Measurements from ENCODE around the gene SOX15. TPM values are rescaled to one million over a fixed set of nuclear protein-coding genes. Genes with fewer than 3 reads are reported as not detected.

SOX15 gene
- total and polyA plus RNA-seq, 2 of the 4 experiments (the other 2 are of a cell fraction), result 0.18 to 0.62 TPM

GRCh38 chr17:7606280-7606679 lies 16.4 kb upstream of the SOX15 start:
- Histone ChIP-seq H3K23ac (ENCODE audit: low read depth, low read length) (no peak overlapping the region), H3K4ac (ENCODE audit: low read depth, low read length) (no peak overlapping the region), H2BK20ac (ENCODE audit: low read depth, low read length) (no peak overlapping the region), H3K36me3 (ENCODE audit: control insufficient read depth, insufficient read depth, low read length) (peaks cover 38% of the 10 kb centered on the region), H3K9me3 (ENCODE audit: control insufficient read depth, insufficient read depth, low read length) (no peaks in the 10 kb centered on the region), H2AK5ac (ENCODE audit: low read depth, low read length) (no peak overlapping the region), H2BK120ac (ENCODE audit: low read depth, low read length) (no peak overlapping the region), H2BK15ac (ENCODE audit: low read depth, low read length) (no peak overlapping the region), H4K91ac (ENCODE audit: insufficient read depth, low read depth, low read length) (no peak overlapping the region), H4K20me1 (ENCODE audit: insufficient read depth, low read length) (peaks cover 37% of the 10 kb centered on the region), H2AK9ac (replicated peaks; ENCODE audit: low read depth, low read length, poor library complexity) (no peak overlapping the region), H2BK5ac (ENCODE audit: low read depth, low read length, poor library complexity, severe bottlenecking) (no peak overlapping the region), H2AFZ (replicated peaks; ENCODE audit: low read length, poor library complexity) (no peak overlapping the region), H3K9ac (ENCODE audit: low read depth, low read length) (no peak overlapping the region), H3K4me3 (ENCODE audit: insufficient read depth, low read depth, low read length) (no peak overlapping the region), H3K9me1 (ENCODE audit: insufficient read depth, low read length) (peaks cover 7% of the 10 kb centered on the region; the same call in 1 of the 2 replicates), H3K27ac (ENCODE audit: insufficient read depth, low read length) (no peak overlapping the region), H4K5ac (ENCODE audit: low read depth, low read length) (no peak overlapping the region), H4K8ac (ENCODE audit: low read depth in 2 of 2, low read length in 2 of 2) (no peak overlapping the region), H3K56ac (ENCODE audit: extremely low read depth, insufficient read depth, low read length) (no peak overlapping the region), H3K4me2 (ENCODE audit: low read depth, low read length) (no peak overlapping the region), H3K79me1 (ENCODE audit: low read depth in 1 of 2, low read length in 2 of 2) (peaks cover 46 to 54% of the 10 kb centered on the region in 2 experiments), H3K4me1 (ENCODE audit: control insufficient read depth, insufficient read depth, low read length) (peaks cover 2% of the 10 kb centered on the region; the same call in 1 of the 2 replicates), H3K27me3 (ENCODE audit: control insufficient read depth, insufficient read depth, low read length) (no peaks in the 10 kb centered on the region), H3K14ac (replicated peaks; ENCODE audit: low read depth, low read length) (no peak overlapping the region), H3K18ac (ENCODE audit: low read depth, low read length) (no peak overlapping the region)
- no TSS peak for BruUV-seq (replicated peaks)
- TF ChIP-seq RFX5 (IDR thresholded peaks at IDR 0.05; ENCODE audit: low read depth, low read length), result no peak
- TF ChIP-seq CEBPB (IDR thresholded peaks at IDR 0.05; ENCODE audit: low read depth, low read length), result no peak
- no peak for TF ChIP-seq MAZ (IDR thresholded peaks at IDR 0.05; ENCODE audit: borderline replicate concordance, low read depth, low read length)
- no peak for TF ChIP-seq CTCF (conservative IDR thresholded peaks at IDR 0.05; ENCODE audit: low read depth, low read length)
- TF ChIP-seq NFE2L2 (IDR thresholded peaks at IDR 0.05; ENCODE audit: low read depth, low read length), result no peak
- TF ChIP-seq SMC3 (IDR thresholded peaks at IDR 0.05; ENCODE audit: low read depth, low read length), result no peak
- no peak for TF ChIP-seq BHLHE40 (IDR thresholded peaks at IDR 0.05; ENCODE audit: low read depth, low read length)
- no peak for TF ChIP-seq ELK1 (IDR thresholded peaks at IDR 0.05; ENCODE audit: borderline replicate concordance, low read depth, low read length)
- no peak for TF ChIP-seq MXI1 (IDR thresholded peaks at IDR 0.05; ENCODE audit: borderline replicate concordance, low read depth, low read length)
- ATAC-seq (ENCODE audit: low read depth), result no peak
- dilution Hi-C loops (cut with HindIII; ENCODE audit: low sequenced_read_pairs, unreplicated experiment) (no loop called here), in situ Hi-C loops (cut with MboI; ENCODE audit: low sequenced_read_pairs) (no loop called here), intact Hi-C loops (cut with micrococcal nuclease) (no loop called here)
- ChIA-PET POLR2A (ENCODE audit: unreplicated experiment) (interaction anchor here (1.0 kb wide), 1 partner anchor 28 kb away, joined by 3 read pairs; no protein-coding TSS in a partner anchor), CTCF (no interaction called here)
- no peak for DNase-seq
- no CpG with 5 or more reads among the region's 4 CpGs for WGBS, 2 experiments (ENCODE audit: extremely low coverage in 2 of 2, insufficient read length in 1 of 2)
